HepG2 (cell line): ENCODE results near the gene LRRFIP2. TPM values are rescaled to one million over a fixed set of nuclear protein-coding genes. Genes with fewer than 3 reads are reported as not detected.

Source experiments
- ATAC-seq: fragments of 200-7000 bp; cut with Tn5 transposase; 3 replicates; pipeline ENCODE4 v1.9.1; 2020; ENCODE audit warnings: mild to moderate bottlenecking, moderate library complexity
- BruUV-seq: library from RNA; stranded (reverse); fragments of 400-500 nt; replicated peaks from 2 replicates; lab custom pipeline; 2021; lab: Mats Ljungman, UMichigan
- CTCF ChIA-PET: fragments of 300-600 bp; formaldehyde crosslinking; extraction: SDS; loops from one replicate; lab custom pipeline; 2021; ENCODE audit warnings: low total read pairs, inconsistent platforms, low intra/inter-chr PET ratio; lab: Yijun Ruan, JAX
- POLR2A ChIA-PET: fragments of 350-600 bp; sonication (Branson Sonifier 250); formaldehyde crosslinking; loops from one replicate; lab custom pipeline; 2020; ENCODE audit warnings: antibody characterized with exemption, inconsistent platforms; lab: Yijun Ruan, JAX
- DNase-seq: peaks from one replicate; pipeline ENCODE4 v3.0.0-alpha.2; 2015; ENCODE audit warnings: low spot score
- FAIRE-seq: peaks from 3 replicates; lab custom pipeline; 2011; peaks lifted over from hg19 to GRCh38; lab: Jason Lieb, UNC
- H2AFZ ChIP-seq: one replicate; pipeline ENCODE4 v1.6.1; 2011; ENCODE audit warnings: low read length, inconsistent platforms
- H3K27ac ChIP-seq: fragments of 300-600 bp; 3 replicates; pipeline ENCODE4 v1.8.0; 2011; ENCODE audit warnings: mixed run types, mild to moderate bottlenecking, mixed read lengths, low read length, inconsistent platforms; ENCODE audit not compliant: insufficient read depth; ENCODE audit errors: extremely low read length
- H3K27me3 ChIP-seq, 2 experiments: fragments of 200-600 bp in 1 of 2; 2 replicates in 1 of 2; 3 replicates in 1 of 2; pipeline versions ENCODE4 v1.6.0 to v1.8.0; 2011; ENCODE audit warnings: low read length in 2 of 2, mild to moderate bottlenecking in 2 of 2, moderate library complexity in 2 of 2, inconsistent platforms in 1 of 2; ENCODE audit not compliant: insufficient read depth in 2 of 2, control insufficient read depth in 1 of 2
- H3K36me3 ChIP-seq, 2 experiments: fragments of 200-600 bp in 1 of 2; replicated peaks in 1 of 2; 2 replicates in 1 of 2; 3 replicates in 1 of 2; pipeline versions ENCODE4 v1.5.1 to v1.8.0; 2011; ENCODE audit warnings: low read length in 2 of 2, inconsistent platforms in 1 of 2; ENCODE audit not compliant: insufficient read depth in 2 of 2, control insufficient read depth in 1 of 2
- H3K4me1 ChIP-seq: 2 replicates; pipeline ENCODE4 v1.5.1; 2012; ENCODE audit warnings: low read length, inconsistent platforms; ENCODE audit not compliant: insufficient read depth
- H3K4me2 ChIP-seq: 2 replicates; pipeline ENCODE4 v1.6.0; 2011; ENCODE audit warnings: low read depth, low read length, inconsistent platforms
- H3K4me3 ChIP-seq, 3 experiments: fragments of 200-600 bp in 1 of 3; sonication (generic), shearing (Covaris generic) in 1 of 3; replicated peaks in 1 of 3; 2 replicates each; pipeline ENCODE4 v1.5.1; 2011 to 2016; ENCODE audit warnings: low read length in 3 of 3, inconsistent platforms in 2 of 3, low read depth in 2 of 3, mild to moderate bottlenecking in 2 of 3, control low read depth in 1 of 3, mixed read lengths in 1 of 3; ENCODE audit not compliant: insufficient read depth in 1 of 3
- H3K79me2 ChIP-seq: one replicate; pipeline ENCODE4 v1.6.1; 2011; ENCODE audit warnings: low read length, inconsistent platforms; ENCODE audit not compliant: insufficient read depth
- H3K9ac ChIP-seq: 2 replicates; pipeline ENCODE4 v1.6.0; 2011; ENCODE audit warnings: mild to moderate bottlenecking, low read depth, low read length, inconsistent platforms; ENCODE audit not compliant: insufficient read depth
- H3K9me3 ChIP-seq: 2 replicates; pipeline ENCODE4 v1.5.1; 2012; ENCODE audit warnings: mild to moderate bottlenecking, low read length
- H4K20me1 ChIP-seq: 2 replicates; pipeline ENCODE4 v1.6.0; 2011; ENCODE audit warnings: inconsistent platforms, mild to moderate bottlenecking, low read length, moderate library complexity; ENCODE audit not compliant: insufficient read depth
- BHLHE40 ChIP-seq: IDR thresholded peaks from 2 replicates; pipeline ENCODE4 v1.6.1; 2011; ENCODE audit warnings: low read length, improper control_type of control experiment
- ELF1 ChIP-seq: sonication (generic); formaldehyde crosslinking; IDR thresholded peaks from 2 replicates; pipeline ENCODE4 v1.4.0; 2020; ENCODE audit warnings: missing genetic modification reagents
- FOXK2 ChIP-seq: fragments of 450-650 bp; IDR thresholded peaks from 2 replicates; pipeline ENCODE4 v1.6.1; 2016
- JARID2 ChIP-seq: sonication (generic); formaldehyde crosslinking; IDR thresholded peaks from 2 replicates; pipeline ENCODE4 v1.8.1; 2023; ENCODE audit warnings: missing genetic modification reagents, inconsistent platforms; ENCODE audit not compliant: insufficient replicate concordance
- JDP2 ChIP-seq: sonication (generic); formaldehyde crosslinking; IDR thresholded peaks from 2 replicates; pipeline ENCODE4 v1.8.1; 2022; ENCODE audit warnings: missing genetic modification reagents, borderline replicate concordance
- MTF1 ChIP-seq: sonication (generic); formaldehyde crosslinking; IDR thresholded peaks from 2 replicates; pipeline ENCODE4 v1.5.0; 2020; ENCODE audit warnings: missing genetic modification reagents
- SALL1 ChIP-seq: sonication (generic); formaldehyde crosslinking; IDR thresholded peaks from 2 replicates; pipeline ENCODE4 v1.8.0; 2022; ENCODE audit warnings: mild to moderate bottlenecking, missing genetic modification reagents
- SSRP1 ChIP-seq: IDR thresholded peaks from 2 replicates; pipeline ENCODE4 v1.6.1; 2016; ENCODE audit warnings: control low read depth
- ZBTB1 ChIP-seq: sonication (generic); formaldehyde crosslinking; IDR thresholded peaks from 2 replicates; pipeline ENCODE4 v1.4.0; 2020; ENCODE audit warnings: missing genetic modification reagents, borderline replicate concordance
- ZBTB2 ChIP-seq: sonication (generic); formaldehyde crosslinking; IDR thresholded peaks from 2 replicates; pipeline ENCODE4 v1.8.0; 2022; ENCODE audit warnings: low read depth, missing genetic modification reagents
- WGBS: methylation state at CpG from one replicate; pipeline ENCODE4 v1.1.6; 2017; ENCODE audit warnings: low lambda C conversion rate; 5-methylcytosine and 5-hydroxymethylcytosine counted together
- in situ Hi-C: cut with HindIII; loops from 2 replicates; pipeline ENCODE4 v1.10.0; 2017; ENCODE audit warnings: low pct_unique_long_range_greater_than_20kb; ENCODE audit not compliant: extremely low pct_ligation_motif_present
- intact Hi-C: fragments of 100-400 bp; cut with micrococcal nuclease; formaldehyde crosslinking; loops from one replicate; pipeline ENCODE4 v1.10.0; 2022; ENCODE audit not compliant: unreplicated experiment
- polyA plus RNA-seq, 8 experiments: library from polyadenylated mRNA; depleted of rRNA in 3 of 8; stranded (reverse) in 7 of 8; unstranded in 1 of 8; fragments of >200 nt; fragmentation: Illumina TruSeq in 4 of 8; extraction: Trizol in 4 of 8; gene quantifications; 2 replicates each; pipeline versions ENCODE4 v1.2.1 to v1.2.3, GENCODE V29; 2011 to 2016; ENCODE audit warnings: low read depth in 4 of 8, missing spikeins in 1 of 8, mixed read lengths in 1 of 8; ENCODE audit not compliant: insufficient read depth in 1 of 8
- total RNA-seq, 5 experiments: library from RNA; depleted of rRNA; stranded (reverse); fragments of >200 nt; fragmentation: Illumina TruSeq; extraction: Trizol; gene quantifications; 2 replicates each; pipeline ENCODE4 v1.2.3, GENCODE V29; 2016; ENCODE audit warnings: low read depth in 1 of 5
- TF ChIP-seq, protein P1 (sequence below): sonication (generic); formaldehyde crosslinking; IDR thresholded peaks from 2 replicates; pipeline ENCODE4 v1.4.0; 2020; ENCODE audit warnings: missing genetic modification reagents, borderline replicate concordance
- TF ChIP-seq, protein P2 (sequence below): IDR thresholded peaks from 2 replicates; pipeline ENCODE4 v1.6.1; 2016; ENCODE audit warnings: missing genetic modification reagents, missing compliant biosample characterization
- TF ChIP-seq, protein P3 (sequence below): sonication (generic); formaldehyde crosslinking; IDR thresholded peaks from 2 replicates; pipeline ENCODE4 v1.4.0; 2020; ENCODE audit warnings: missing genetic modification reagents
- TF ChIP-seq, protein P4 (sequence below): sonication (generic); formaldehyde crosslinking; IDR thresholded peaks from 2 replicates; pipeline ENCODE4 v1.8.0; 2022; ENCODE audit warnings: missing genetic modification reagents, mild to moderate bottlenecking, moderate library complexity, borderline replicate concordance

LRRFIP2 gene
- total and polyA plus RNA-seq, 2 of the 13 experiments (the other 11 are each of a cell fraction or from before 2014, with no cell fraction given), result 13.5 to 32.2 TPM

DNA sequence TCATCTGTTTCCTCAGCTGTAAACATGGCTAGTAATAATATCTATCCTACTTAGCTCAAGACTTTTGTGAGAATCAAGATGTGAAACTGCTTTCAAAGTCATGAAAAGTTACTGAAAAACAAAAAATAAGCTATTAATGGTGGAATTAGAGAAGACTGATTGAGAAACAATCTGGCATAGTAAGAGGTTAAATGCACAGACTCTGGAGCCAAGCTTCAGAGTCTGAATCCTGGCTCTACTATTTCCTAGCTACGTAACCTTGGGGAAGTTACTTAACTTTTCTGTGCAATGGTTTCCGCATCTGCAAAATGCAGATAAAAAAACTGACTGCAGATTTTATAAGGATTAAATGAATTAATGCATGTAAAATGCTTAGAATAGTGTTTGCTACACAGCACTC, 28.8 kb downstream of the LRRFIP2 start:
- ATAC-seq (no peak), DNase-seq (no peak), FAIRE-seq (no peak)
- Histone ChIP-seq H3K4me3 (no peak overlapping the region), H3K27ac (peak overlapping the region; percentile 72), H3K79me2 (no peaks in the 10 kb centered on the region), H3K9ac (0 out of 2 replicates have a peak overlapping the region, but pooled peaks have one; percentile 6), H3K9me3 (no peaks in the 10 kb centered on the region), H3K4me1 (peaks cover 36% of the 10 kb centered on the region), H2AFZ (no peak overlapping the region), H3K27me3 (no peaks in the 10 kb centered on the region), H4K20me1 (no peaks in the 10 kb centered on the region), H3K4me2 (no peak overlapping the region), H3K36me3 (peaks cover 3 to 14% of the 10 kb centered on the region in 2 experiments; a peak in 4 of 5 replicates)
- in situ Hi-C loops, result no loop called here
- TF ChIP-seq ZBTB1 (CRISPR knock-in tag) (no peak), SSRP1 (no peak), ZBTB2 (CRISPR knock-in tag) (no peak), FOXK2 (no peak), BHLHE40 (no peak), JARID2 (CRISPR knock-in tag) (no peak), ELF1 (CRISPR knock-in tag) (no peak), SALL1 (CRISPR knock-in tag) (no peak), JDP2 (CRISPR knock-in tag) (no peak), MTF1 (CRISPR knock-in tag) (no peak)
- TF ChIP-seq, protein P1, sequence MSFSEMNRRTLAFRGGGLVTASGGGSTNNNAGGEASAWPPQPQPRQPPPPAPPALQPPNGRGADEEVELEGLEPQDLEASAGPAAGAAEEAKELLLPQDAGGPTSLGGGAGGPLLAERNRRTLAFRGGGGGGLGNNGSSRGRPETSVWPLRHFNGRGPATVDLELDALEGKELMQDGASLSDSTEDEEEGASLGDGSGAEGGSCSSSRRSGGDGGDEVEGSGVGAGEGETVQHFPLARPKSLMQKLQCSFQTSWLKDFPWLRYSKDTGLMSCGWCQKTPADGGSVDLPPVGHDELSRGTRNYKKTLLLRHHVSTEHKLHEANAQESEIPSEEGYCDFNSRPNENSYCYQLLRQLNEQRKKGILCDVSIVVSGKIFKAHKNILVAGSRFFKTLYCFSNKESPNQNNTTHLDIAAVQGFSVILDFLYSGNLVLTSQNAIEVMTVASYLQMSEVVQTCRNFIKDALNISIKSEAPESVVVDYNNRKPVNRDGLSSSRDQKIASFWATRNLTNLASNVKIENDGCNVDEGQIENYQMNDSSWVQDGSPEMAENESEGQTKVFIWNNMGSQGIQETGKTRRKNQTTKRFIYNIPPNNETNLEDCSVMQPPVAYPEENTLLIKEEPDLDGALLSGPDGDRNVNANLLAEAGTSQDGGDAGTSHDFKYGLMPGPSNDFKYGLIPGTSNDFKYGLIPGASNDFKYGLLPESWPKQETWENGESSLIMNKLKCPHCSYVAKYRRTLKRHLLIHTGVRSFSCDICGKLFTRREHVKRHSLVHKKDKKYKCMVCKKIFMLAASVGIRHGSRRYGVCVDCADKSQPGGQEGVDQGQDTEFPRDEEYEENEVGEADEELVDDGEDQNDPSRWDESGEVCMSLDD (CRISPR knock-in tag), result no peak
- TF ChIP-seq, protein P2, sequence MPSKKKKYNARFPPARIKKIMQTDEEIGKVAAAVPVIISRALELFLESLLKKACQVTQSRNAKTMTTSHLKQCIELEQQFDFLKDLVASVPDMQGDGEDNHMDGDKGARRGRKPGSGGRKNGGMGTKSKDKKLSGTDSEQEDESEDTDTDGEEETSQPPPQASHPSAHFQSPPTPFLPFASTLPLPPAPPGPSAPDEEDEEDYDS (CRISPR knock-in tag), result no peak
- TF ChIP-seq, protein P3, sequence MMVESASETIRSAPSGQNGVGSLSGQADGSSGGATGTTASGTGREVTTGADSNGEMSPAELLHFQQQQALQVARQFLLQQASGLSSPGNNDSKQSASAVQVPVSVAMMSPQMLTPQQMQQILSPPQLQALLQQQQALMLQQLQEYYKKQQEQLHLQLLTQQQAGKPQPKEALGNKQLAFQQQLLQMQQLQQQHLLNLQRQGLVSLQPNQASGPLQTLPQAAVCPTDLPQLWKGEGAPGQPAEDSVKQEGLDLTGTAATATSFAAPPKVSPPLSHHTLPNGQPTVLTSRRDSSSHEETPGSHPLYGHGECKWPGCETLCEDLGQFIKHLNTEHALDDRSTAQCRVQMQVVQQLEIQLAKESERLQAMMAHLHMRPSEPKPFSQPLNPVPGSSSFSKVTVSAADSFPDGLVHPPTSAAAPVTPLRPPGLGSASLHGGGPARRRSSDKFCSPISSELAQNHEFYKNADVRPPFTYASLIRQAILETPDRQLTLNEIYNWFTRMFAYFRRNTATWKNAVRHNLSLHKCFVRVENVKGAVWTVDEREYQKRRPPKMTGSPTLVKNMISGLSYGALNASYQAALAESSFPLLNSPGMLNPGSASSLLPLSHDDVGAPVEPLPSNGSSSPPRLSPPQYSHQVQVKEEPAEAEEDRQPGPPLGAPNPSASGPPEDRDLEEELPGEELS (CRISPR knock-in tag), result no peak
- TF ChIP-seq, protein P4, sequence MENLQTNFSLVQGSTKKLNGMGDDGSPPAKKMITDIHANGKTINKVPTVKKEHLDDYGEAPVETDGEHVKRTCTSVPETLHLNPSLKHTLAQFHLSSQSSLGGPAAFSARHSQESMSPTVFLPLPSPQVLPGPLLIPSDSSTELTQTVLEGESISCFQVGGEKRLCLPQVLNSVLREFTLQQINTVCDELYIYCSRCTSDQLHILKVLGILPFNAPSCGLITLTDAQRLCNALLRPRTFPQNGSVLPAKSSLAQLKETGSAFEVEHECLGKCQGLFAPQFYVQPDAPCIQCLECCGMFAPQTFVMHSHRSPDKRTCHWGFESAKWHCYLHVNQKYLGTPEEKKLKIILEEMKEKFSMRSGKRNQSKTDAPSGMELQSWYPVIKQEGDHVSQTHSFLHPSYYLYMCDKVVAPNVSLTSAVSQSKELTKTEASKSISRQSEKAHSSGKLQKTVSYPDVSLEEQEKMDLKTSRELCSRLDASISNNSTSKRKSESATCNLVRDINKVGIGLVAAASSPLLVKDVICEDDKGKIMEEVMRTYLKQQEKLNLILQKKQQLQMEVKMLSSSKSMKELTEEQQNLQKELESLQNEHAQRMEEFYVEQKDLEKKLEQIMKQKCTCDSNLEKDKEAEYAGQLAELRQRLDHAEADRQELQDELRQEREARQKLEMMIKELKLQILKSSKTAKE (CRISPR knock-in tag), result no peak
- CTCF ChIA-PET, result no interaction called here
- 94% methylated on average over 2 of the region's 2 CpGs for WGBS
- no TSS peak for BruUV-seq
- POLR2A ChIA-PET, result no interaction called here
- intact Hi-C loops, result no loop called here
